DOHH2 (cell line): ENCODE measurements around the gene FOXO4.

Experiments
- H3F3A ChIP-seq: fragments of 200-600 bp; sonication (generic), shearing (Covaris generic); 2 replicates; pipeline ENCODE4 v1.6.0; 2016; ENCODE audit warnings: antibody characterized with exemption, mild to moderate bottlenecking; ENCODE audit not compliant: control insufficient read depth, insufficient read depth
- H3K27ac ChIP-seq: fragments of 200-600 bp; sonication (generic); 2 replicates; pipeline ENCODE4 v1.5.1; 2014; ENCODE audit warnings: low read depth, mild to moderate bottlenecking, low read length, moderate library complexity
- H3K27me3 ChIP-seq: fragments of 200-600 bp; sonication (generic); 2 replicates; pipeline ENCODE4 v1.6.1; 2014; ENCODE audit warnings: mild to moderate bottlenecking, low read length, mixed read lengths; ENCODE audit not compliant: control insufficient read depth
- H3K36me3 ChIP-seq: fragments of 200-600 bp; sonication (generic); 2 replicates; pipeline ENCODE4 v1.6.1; 2014; ENCODE audit warnings: mild to moderate bottlenecking, low read length, moderate library complexity, mixed read lengths; ENCODE audit not compliant: control insufficient read depth
- H3K4me1 ChIP-seq: fragments of 200-600 bp; sonication (generic); 2 replicates; pipeline ENCODE4 v1.6.1; 2014; ENCODE audit warnings: mild to moderate bottlenecking, low read length, mixed read lengths; ENCODE audit not compliant: control insufficient read depth
- H3K4me2 ChIP-seq: fragments of 200-600 bp; sonication (generic); 2 replicates; pipeline ENCODE4 v1.6.0; 2014; ENCODE audit warnings: mild to moderate bottlenecking, low read length, moderate library complexity
- H3K4me3 ChIP-seq: fragments of 200-600 bp; sonication (generic); 2 replicates; pipeline ENCODE4 v1.5.1; 2014; ENCODE audit warnings: mild to moderate bottlenecking, low read length, mixed read lengths
- H3K79me2 ChIP-seq: fragments of 200-600 bp; sonication (generic); 2 replicates; pipeline ENCODE4 v1.6.1; 2014; ENCODE audit warnings: mild to moderate bottlenecking, low read length, mixed read lengths; ENCODE audit not compliant: control insufficient read depth
- H3K9me2 ChIP-seq: fragments of 200-600 bp; sonication (generic); replicated peaks from 2 replicates; pipeline ENCODE4 v1.6.1; 2014; ENCODE audit warnings: mild to moderate bottlenecking, low read length, mixed read lengths; ENCODE audit not compliant: control insufficient read depth
- H3K9me3 ChIP-seq: fragments of 200-600 bp; sonication (generic); 2 replicates; pipeline ENCODE4 v1.6.1; 2014; ENCODE audit warnings: antibody characterized with exemption, low read length, mixed read lengths; ENCODE audit not compliant: control insufficient read depth, insufficient read depth
- H4K20me1 ChIP-seq: fragments of 200-600 bp; sonication (generic); 2 replicates; pipeline ENCODE4 v1.6.0; 2014; ENCODE audit warnings: low read depth, mild to moderate bottlenecking, antibody characterized with exemption, low read length, moderate library complexity; ENCODE audit not compliant: control insufficient read depth, insufficient read depth
- EZH2phosphoT487 ChIP-seq: fragments of 200-600 bp; sonication (generic); IDR thresholded peaks from 2 replicates; pipeline ENCODE4 v1.6.1; 2017; ENCODE audit warnings: borderline replicate concordance, mild to moderate bottlenecking, antibody characterized with exemption, low read length, moderate library complexity, mixed read lengths
- TF ChIP-seq, protein P1 (sequence below): fragments of 200-600 bp; sonication (generic); IDR thresholded peaks from one replicate; pipeline ENCODE4 v1.5.1; 2014; ENCODE audit warnings: antibody characterized with exemption, mild to moderate bottlenecking, low read depth, low read length; ENCODE audit not compliant: poor library complexity, severe bottlenecking

The FOXO4 gene

DNA sequence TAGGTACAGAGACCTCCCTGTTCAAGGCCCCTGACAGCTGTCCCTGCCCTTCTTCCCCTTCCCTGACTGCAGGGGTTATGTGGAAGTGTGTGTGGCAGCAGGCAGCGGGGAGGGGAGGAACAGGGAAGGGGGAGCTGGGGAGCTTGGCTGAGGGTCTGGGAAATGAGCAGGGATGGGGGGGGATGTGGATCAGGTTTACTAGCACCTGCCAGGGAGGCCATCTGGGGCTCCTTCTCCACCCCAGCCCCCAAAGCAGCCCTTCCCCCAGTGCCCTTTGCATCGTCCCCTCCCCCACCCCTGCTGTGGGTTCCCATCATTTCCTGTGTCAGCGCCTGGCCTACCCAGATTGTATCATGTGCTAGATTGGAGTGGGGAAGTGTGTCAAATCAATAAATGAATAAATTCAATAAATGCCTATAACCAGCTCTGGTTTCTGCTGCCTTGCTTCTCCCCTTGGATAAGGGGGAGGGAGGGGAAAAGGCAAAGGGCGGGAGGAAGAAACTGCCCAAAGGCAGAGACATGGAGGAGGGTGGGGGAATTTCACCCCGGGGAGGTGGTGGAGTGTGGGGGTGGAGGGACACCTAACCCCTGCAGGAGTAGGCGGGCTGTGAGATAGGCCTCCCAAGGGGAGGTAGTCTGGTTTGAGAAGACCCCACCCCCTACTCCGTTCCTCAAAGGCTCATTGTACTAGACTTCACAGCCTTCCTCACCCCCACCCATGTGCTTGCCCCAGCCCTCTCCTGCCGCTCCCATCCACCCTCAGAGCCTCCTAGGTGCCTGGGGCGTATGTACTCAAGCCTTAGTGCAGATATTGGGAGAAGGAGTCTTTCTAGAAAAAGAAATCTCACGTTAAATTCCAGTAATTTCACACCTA is 7.7 kb downstream of the FOXO4 start:
- H4K20me1 ChIP-seq: no peaks in the 10 kb centered on the region
- no peak overlapping the region for H3K27ac ChIP-seq
- H3K4me1 ChIP-seq: peaks cover 18% of the 10 kb centered on the region
- H3K79me2 ChIP-seq: no peaks in the 10 kb centered on the region
- peak overlapping the region; percentile 63 for H3K4me2 ChIP-seq
- TF ChIP-seq, protein P1, sequence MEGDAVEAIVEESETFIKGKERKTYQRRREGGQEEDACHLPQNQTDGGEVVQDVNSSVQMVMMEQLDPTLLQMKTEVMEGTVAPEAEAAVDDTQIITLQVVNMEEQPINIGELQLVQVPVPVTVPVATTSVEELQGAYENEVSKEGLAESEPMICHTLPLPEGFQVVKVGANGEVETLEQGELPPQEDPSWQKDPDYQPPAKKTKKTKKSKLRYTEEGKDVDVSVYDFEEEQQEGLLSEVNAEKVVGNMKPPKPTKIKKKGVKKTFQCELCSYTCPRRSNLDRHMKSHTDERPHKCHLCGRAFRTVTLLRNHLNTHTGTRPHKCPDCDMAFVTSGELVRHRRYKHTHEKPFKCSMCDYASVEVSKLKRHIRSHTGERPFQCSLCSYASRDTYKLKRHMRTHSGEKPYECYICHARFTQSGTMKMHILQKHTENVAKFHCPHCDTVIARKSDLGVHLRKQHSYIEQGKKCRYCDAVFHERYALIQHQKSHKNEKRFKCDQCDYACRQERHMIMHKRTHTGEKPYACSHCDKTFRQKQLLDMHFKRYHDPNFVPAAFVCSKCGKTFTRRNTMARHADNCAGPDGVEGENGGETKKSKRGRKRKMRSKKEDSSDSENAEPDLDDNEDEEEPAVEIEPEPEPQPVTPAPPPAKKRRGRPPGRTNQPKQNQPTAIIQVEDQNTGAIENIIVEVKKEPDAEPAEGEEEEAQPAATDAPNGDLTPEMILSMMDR: no peak
- no peak for TF ChIP-seq EZH2phosphoT487
- no peaks in the 10 kb centered on the region for H3K9me2 ChIP-seq
- H3K9me3 ChIP-seq: no peaks in the 10 kb centered on the region
- no peaks in the 10 kb centered on the region for H3K27me3 ChIP-seq
- no peaks in the 10 kb centered on the region for H3K36me3 ChIP-seq
- peak overlapping the region; percentile 44; the same call in 1 of the 2 replicates for H3K4me3 ChIP-seq
- H3F3A ChIP-seq: no peaks in the 10 kb centered on the region

DNA sequence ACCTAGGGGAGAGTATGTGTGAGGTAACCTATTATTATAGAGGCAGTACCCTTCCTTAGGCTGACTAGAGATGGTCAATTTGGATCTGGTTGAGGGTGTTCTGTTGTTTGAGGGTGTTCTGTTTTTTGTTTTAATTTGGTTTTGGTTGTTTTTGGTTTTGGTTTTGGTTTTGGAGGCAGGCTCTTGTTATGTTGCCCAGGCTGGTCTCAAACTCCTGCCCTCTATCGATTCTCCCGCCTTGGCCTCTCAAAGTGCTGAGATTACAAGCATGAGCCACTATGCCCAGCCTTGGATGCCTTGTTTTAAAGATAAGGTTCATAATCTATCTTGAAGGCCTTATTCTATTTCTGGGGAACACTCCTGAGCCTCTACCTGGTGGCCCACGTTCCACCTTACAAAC is 10.0 kb downstream of the FOXO4 start:
- Histone ChIP-seq H3K79me2 (no peaks in the 10 kb centered on the region), H3K36me3 (no peaks in the 10 kb centered on the region), H3K4me3 (no peak overlapping the region), H3K27ac (no peak overlapping the region), H3F3A (no peaks in the 10 kb centered on the region), H3K27me3 (no peaks in the 10 kb centered on the region), H3K9me3 (no peaks in the 10 kb centered on the region), H4K20me1 (no peaks in the 10 kb centered on the region), H3K4me1 (peaks cover 18% of the 10 kb centered on the region), H3K4me2 (no peak overlapping the region), H3K9me2 (no peaks in the 10 kb centered on the region)
- TF ChIP-seq, protein P1: no peak
- TF ChIP-seq EZH2phosphoT487: no peak

- no peaks in the 10 kb centered on the region for H3K9me3 ChIP-seq
- H3K27me3 ChIP-seq: no peaks in the 10 kb centered on the region
- no peaks in the 10 kb centered on the region for H4K20me1 ChIP-seq
- H3K36me3 ChIP-seq: no peaks in the 10 kb centered on the region
- no peaks in the 10 kb centered on the region for H3K9me2 ChIP-seq
- H3K4me1 ChIP-seq: peaks cover 26% of the 10 kb centered on the region
- no peaks in the 10 kb centered on the region for H3K79me2 ChIP-seq
- no peak for TF ChIP-seq EZH2phosphoT487
- TF ChIP-seq, protein P1: no peak
- no peaks in the 10 kb centered on the region for H3F3A ChIP-seq
- no peak within 1 kb of the TSS for H3K4me2 ChIP-seq
- H3K4me3 ChIP-seq: no peak within 1 kb of the TSS
- no peak within 1 kb of the TSS for H3K27ac ChIP-seq
Observed at GRCh38 chrX:71106427-71106826, 10.8 kb downstream of the FOXO4 start, which contains the start of gene CXorf65. TSS of gene CXorf65 (minus strand) at chrX:71106740. CDS start at chrX:71106556, 184 bp downstream.
